HS-27A (cell line): Measurements from ENCODE around the gene B9D1.

Experiments used
- DNase-seq: peaks from one replicate; pipeline ENCODE4 v3.0.0-alpha.2; 2012; ENCODE audit warnings: low read depth, missing footprints

B9D1 gene

GRCh38 chr17:19319771-19320505, 42.6 kb downstream of the B9D1 start:
- no peak for DNase-seq

GRCh38 chr17:19318611-19319010, 43.9 kb downstream of the B9D1 start:
- no peak for DNase-seq

GRCh38 chr17:19317359-19318095, 45.0 kb downstream of the B9D1 start:
- no peak for DNase-seq

GRCh38 chr17:19316761-19317358, 45.7 kb downstream of the B9D1 start:
- DNase-seq, result no peak

GRCh38 chr17:19315104-19315503, 47.4 kb downstream of the B9D1 start:
- DNase-seq, result no peak

- no peak for DNase-seq
Observed at GRCh38 chr17:19313746-19314651, 48.5 kb downstream of the B9D1 start.

GRCh38 chr17:19313066-19313745, 49.3 kb downstream of the B9D1 start:
- no peak for DNase-seq

GRCh38 chr17:19312406-19312805, 50.1 kb downstream of the B9D1 start:
- DNase-seq, result no peak

- DNase-seq, result no peak
Observed at GRCh38 chr17:19311421-19312215, 50.9 kb downstream of the B9D1 start.

GRCh38 chr17:19311016-19311415, 51.5 kb downstream of the B9D1 start:
- DNase-seq, result no peak

GRCh38 chr17:19310151-19310550, 52.4 kb downstream of the B9D1 start:
- no peak for DNase-seq

GRCh38 chr17:19309701-19310100, 52.8 kb downstream of the B9D1 start:
- no peak for DNase-seq

GRCh38 chr17:19308398-19308797, 54.1 kb downstream of the B9D1 start:
- DNase-seq, result no peak

- no peak for DNase-seq
Observed at GRCh38 chr17:19307521-19307920, 55.0 kb downstream of the B9D1 start.

- no peak for DNase-seq
Observed at GRCh38 chr17:19306160-19307111, 56.1 kb downstream of the B9D1 start.

GRCh38 chr17:19305761-19306159, 56.8 kb downstream of the B9D1 start:
- DNase-seq, result no peak

GRCh38 chr17:19305256-19305655, 57.3 kb downstream of the B9D1 start:
- DNase-seq, result no peak

GRCh38 chr17:19304751-19305150, 57.8 kb downstream of the B9D1 start:
- DNase-seq, result no peak

GRCh38 chr17:19304209-19304608, 58.3 kb downstream of the B9D1 start:
- no peak for DNase-seq

GRCh38 chr17:19303367-19303776, 59.2 kb downstream of the B9D1 start:
- DNase-seq, result no peak
